Measurements from ENCODE around the gene VEZF1.
A peak's percentile ranks its signal among the peaks of the same experiment; 100 is the strongest.

Gene VEZF1

DNA sequence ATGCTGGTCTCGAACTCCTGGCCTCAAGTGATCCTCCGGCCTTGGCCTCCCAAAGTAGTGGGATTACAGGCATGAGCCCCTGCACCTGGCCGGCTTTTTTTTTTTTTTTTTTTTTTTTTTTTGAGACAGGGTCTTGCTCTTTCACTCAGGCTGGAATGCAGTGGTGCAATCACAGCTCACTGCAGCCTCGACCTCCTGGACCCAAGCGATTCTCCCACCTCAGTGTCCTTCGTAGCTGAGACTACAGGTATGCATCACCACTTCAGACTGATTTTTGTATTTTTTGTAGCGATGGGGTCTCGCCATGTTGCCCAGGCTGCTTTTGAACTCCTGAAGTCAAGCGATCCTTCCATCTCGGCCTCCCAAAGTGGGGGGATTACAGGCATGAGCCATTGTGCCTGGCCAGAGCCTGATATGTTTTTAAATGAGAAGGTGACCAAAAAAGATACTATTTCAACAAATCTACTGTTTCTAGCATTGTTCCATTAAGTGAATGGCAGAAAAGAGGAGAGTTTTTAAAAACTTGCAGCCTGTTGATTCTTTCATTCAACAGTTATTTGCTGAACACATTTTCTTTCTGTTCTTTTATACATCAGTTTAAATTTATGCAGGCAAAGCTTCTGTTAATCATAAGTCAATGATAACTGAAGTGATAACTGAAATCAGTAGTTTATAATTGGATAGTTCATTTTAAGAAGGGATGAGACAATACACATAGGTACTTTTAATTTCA is 22.2 kb upstream of the VEZF1 start:
- TF ChIP-seq, protein P1, sequence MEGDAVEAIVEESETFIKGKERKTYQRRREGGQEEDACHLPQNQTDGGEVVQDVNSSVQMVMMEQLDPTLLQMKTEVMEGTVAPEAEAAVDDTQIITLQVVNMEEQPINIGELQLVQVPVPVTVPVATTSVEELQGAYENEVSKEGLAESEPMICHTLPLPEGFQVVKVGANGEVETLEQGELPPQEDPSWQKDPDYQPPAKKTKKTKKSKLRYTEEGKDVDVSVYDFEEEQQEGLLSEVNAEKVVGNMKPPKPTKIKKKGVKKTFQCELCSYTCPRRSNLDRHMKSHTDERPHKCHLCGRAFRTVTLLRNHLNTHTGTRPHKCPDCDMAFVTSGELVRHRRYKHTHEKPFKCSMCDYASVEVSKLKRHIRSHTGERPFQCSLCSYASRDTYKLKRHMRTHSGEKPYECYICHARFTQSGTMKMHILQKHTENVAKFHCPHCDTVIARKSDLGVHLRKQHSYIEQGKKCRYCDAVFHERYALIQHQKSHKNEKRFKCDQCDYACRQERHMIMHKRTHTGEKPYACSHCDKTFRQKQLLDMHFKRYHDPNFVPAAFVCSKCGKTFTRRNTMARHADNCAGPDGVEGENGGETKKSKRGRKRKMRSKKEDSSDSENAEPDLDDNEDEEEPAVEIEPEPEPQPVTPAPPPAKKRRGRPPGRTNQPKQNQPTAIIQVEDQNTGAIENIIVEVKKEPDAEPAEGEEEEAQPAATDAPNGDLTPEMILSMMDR (IDR thresholded peaks at IDR 0.05; ENCODE audit: low read length, missing control alignments): no peak
- DNase-seq (ENCODE audit: low read depth): no peak
- no peak overlapping the region for H3K4me3 ChIP-seq (replicated peaks; ENCODE audit: low read depth, low read length)

DNA sequence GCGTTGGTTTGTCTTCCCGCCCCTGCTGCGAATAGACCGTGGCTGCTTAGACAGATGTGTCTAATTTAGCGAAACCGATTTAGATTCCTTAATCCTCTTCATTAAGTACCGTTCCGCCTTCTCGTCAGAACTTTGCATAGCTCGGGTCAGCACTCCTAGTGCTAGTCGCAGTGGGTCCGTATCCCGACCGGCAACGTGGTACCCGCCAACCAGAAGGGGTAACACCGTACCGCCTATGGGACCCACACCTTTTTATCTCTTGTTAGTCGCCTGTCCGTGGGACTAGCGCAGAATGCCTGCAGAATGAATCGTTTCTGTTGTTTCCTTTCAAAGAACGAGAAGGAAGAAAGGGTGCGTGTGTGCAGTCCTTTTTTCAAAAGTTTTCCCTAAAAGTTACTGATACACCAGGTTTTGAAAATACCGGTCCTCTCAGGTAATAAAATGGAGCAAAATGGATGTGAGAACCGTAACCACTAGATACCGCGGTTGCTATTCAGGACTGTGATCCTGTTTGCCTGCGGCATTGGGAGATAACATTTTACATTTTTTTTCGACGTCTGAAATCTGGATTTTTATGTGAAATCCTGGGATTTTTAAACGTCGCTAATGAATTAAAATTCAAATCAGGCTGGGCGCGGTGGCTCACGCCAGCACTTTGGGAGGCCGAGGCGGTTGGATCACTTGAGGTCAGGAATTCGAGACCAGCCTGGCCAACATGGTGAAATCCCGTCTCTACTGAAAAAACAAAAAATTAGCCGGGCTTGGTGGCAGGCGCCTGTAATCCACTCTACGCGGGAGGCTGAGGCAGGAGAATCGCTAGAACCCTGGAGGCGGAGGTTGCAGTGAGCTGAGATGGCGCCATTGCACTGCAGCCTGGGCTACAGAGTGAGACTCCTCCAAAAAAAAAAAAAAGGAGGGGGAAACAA is 20.0 kb upstream of the VEZF1 start:
- peak overlapping the region; percentile 88 for H3K4me3 ChIP-seq (replicated peaks; ENCODE audit: low read depth, low read length)
- TF ChIP-seq, protein P1 (IDR thresholded peaks at IDR 0.05; ENCODE audit: low read length, missing control alignments): no peak
- DNase-seq (ENCODE audit: low read depth): no peak

DNA sequence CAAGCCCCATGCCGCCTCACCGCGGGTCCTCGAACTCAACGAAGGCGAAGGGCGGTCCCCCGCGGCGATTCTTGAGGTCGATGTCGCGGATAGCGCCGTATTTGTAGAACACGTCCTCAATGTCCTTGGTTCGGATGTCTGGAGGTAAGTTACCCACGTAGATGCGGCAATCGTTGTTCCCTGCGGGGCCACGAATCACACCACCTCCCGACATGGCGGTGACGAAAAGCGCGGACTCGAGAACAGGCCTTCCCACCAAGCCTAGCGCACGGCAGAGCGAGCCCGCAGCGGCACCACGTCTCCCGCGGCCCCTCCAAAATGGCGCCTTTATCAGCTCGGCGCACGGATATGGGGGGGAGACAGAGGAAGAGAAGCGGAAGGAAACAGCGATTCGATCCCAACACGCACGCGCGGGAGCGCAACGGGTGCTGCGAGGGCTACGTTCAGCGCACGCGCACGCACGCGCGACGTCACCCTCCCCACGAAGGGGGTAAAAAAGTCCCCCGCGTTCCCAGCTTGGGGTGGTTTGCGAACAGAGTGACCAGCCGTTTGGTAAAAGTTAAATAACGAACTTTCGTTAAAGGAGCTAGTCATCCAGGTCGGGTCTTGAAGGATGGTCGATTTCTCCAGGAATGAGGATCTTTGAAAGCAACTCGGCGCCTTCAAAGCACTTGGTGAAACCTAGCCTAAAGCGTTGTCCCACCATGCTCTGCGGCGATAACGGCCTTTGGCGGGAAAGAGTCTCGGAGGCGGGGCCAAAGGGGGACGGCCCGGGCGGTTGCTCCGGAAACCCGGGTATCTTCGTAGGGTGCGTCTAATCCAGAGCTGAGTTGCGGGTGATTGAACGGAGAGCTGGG is 19.1 kb upstream of the VEZF1 start, which contains the start of gene SRSF1:
Gene SRSF1, minus strand, starts transcription at position 323 of the 857 bp plus-strand sequence. Its CDS starts 109 bp downstream, at position 214.
- peak within 1 kb of the TSS; percentile 88 for H3K4me3 ChIP-seq (replicated peaks; ENCODE audit: low read depth, low read length)
- peak; percentile 99 for DNase-seq (ENCODE audit: low read depth)

DNA sequence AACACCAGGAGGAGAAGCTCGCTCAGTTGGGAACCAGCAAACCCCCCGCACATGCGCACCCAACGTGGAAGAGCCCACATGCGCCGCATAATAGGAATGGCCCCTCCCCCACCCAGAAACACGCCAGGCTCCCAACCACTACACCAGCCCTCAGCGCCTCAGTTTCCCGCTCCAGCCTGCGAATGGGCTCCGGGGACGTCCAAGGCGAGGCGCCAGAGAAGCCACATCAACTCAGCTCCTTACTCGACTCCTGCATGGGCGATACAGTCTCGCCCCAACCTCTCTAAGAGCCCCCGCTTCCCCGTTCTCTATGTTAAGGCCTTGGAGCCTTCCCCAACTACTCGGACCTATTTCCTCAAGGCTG is 18.5 kb upstream of the VEZF1 start:
- TF ChIP-seq, protein P1 (IDR thresholded peaks at IDR 0.05; ENCODE audit: low read length, missing control alignments): no peak
- peak overlapping the region; percentile 88 for H3K4me3 ChIP-seq (replicated peaks; ENCODE audit: low read depth, low read length)
- peak; percentile 74 for DNase-seq (ENCODE audit: low read depth)

More for the DNA sequence above, 19.1 kb upstream of the VEZF1 start, which contains the start of gene SRSF1:
- TF ChIP-seq, protein P1 (IDR thresholded peaks at IDR 0.05; ENCODE audit: low read length, missing control alignments): no peak

GRCh38 chr17:58005728-58006559 is 17.9 kb upstream of the VEZF1 start:
- peak overlapping the region; percentile 88 for H3K4me3 ChIP-seq (replicated peaks; ENCODE audit: low read depth, low read length)
- TF ChIP-seq, protein P1 (IDR thresholded peaks at IDR 0.05; ENCODE audit: low read length, missing control alignments): no peak
- DNase-seq (ENCODE audit: low read depth): no peak
